SU-DHL-6 (cell line): ENCODE results near the gene MYO7B.

Experiments
- EZH2phosphoT487 ChIP-seq: fragments of 200-600 bp; sonication (generic), shearing (Covaris generic); conservative IDR thresholded peaks from 2 replicates; pipeline ENCODE4 v1.6.1; 2018; ENCODE audit warnings: mild to moderate bottlenecking, antibody characterized with exemption, low read length, moderate library complexity, mixed read lengths
- TF ChIP-seq, protein P1 (sequence below): fragments of 200-600 bp; sonication (generic); IDR thresholded peaks from one replicate; pipeline ENCODE4 v1.5.1; 2017; ENCODE audit warnings: antibody characterized with exemption, mild to moderate bottlenecking, low read length, moderate library complexity; ENCODE audit not compliant: insufficient read depth, poor library complexity, severe bottlenecking

DNA sequence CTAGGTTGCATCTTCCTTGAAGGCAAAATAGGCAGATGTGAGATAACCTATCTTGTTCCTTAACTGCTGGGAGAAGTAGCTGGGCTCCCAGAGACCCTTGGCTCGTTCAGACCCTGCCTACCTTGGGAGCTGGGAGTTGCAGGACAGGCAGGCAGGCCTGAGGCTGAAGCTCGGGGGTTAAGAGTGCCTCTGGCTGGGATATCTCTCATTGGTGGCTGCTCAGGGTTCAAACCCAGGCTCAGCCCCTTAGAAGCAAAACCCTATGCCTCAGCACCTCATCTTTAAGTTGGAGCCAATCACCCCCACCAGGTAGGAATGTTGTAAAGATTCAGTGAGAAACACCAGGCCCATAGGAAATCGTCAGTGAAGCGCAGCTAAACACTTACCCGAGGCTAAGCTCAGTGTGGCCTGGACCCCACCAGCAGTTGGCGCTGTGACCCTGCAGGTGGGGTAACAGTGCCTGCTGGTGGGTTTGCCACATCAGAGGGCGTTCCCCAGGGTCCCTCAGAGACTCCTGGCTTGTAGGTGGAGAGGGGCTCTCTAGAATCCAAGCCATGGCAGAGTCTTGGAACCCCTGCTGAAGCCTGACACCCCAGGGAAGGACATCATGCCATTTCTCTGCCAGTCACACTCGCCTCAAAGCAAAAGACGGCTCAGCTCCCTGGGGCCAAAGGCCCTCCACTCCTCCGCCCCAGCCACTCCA, 55.9 kb downstream of the MYO7B start:
- TF ChIP-seq, protein P1, sequence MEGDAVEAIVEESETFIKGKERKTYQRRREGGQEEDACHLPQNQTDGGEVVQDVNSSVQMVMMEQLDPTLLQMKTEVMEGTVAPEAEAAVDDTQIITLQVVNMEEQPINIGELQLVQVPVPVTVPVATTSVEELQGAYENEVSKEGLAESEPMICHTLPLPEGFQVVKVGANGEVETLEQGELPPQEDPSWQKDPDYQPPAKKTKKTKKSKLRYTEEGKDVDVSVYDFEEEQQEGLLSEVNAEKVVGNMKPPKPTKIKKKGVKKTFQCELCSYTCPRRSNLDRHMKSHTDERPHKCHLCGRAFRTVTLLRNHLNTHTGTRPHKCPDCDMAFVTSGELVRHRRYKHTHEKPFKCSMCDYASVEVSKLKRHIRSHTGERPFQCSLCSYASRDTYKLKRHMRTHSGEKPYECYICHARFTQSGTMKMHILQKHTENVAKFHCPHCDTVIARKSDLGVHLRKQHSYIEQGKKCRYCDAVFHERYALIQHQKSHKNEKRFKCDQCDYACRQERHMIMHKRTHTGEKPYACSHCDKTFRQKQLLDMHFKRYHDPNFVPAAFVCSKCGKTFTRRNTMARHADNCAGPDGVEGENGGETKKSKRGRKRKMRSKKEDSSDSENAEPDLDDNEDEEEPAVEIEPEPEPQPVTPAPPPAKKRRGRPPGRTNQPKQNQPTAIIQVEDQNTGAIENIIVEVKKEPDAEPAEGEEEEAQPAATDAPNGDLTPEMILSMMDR = peak; percentile 79
- TF ChIP-seq EZH2phosphoT487 = no peak
